ENCODE results near the gene LEUTX.

The LEUTX gene

GRCh38 chr19:39825093-39825463, 46.4 kb downstream of the LEUTX start:
- no peak for DNase-seq

- no peak for DNase-seq
These were observed 47.0 kb downstream of the LEUTX start for GRCh38 chr19:39825531-39826076.

GRCh38 chr19:39826311-39826945, 47.8 kb downstream of the LEUTX start:
- DNase-seq, result no peak

- DNase-seq, result no peak
These were observed 48.6 kb downstream of the LEUTX start for GRCh38 chr19:39827216-39827615.

- no peak for DNase-seq
These were observed 49.5 kb downstream of the LEUTX start for GRCh38 chr19:39828015-39828653.

- DNase-seq, result no peak
These were observed 50.0 kb downstream of the LEUTX start for GRCh38 chr19:39828654-39829032.

GRCh38 chr19:39829702-39830275, 51.1 kb downstream of the LEUTX start:
- DNase-seq, result no peak

- DNase-seq, result no peak
These were observed 51.8 kb downstream of the LEUTX start for GRCh38 chr19:39830406-39830805.

GRCh38 chr19:39830847-39831246, 52.2 kb downstream of the LEUTX start:
- no peak for DNase-seq

- no peak for DNase-seq
These were observed 53.0 kb downstream of the LEUTX start for GRCh38 chr19:39831679-39832078.

GRCh38 chr19:39832341-39833083, 53.9 kb downstream of the LEUTX start:
- no peak for DNase-seq

GRCh38 chr19:39833160-39833463, 54.5 kb downstream of the LEUTX start:
- no peak for DNase-seq

GRCh38 chr19:39833464-39834286, 55.0 kb downstream of the LEUTX start, which contains the start of gene DYRK1B:
TSS of gene DYRK1B (minus strand) at chr19:39834162. CDS start at chr19:39831867, 2,295 bp downstream.
- peak; percentile 96 to 97 for DNase-seq

- no peak for DNase-seq
These were observed 55.7 kb downstream of the LEUTX start for GRCh38 chr19:39834287-39834841.

All from activated CD4-positive, alpha-beta T cell treated with anti-CD3 and anti-CD28 coated beads, Interleukin-2, amount 50 U/mL, for 4 hours (primary cell).